ENCODE measurements around the gene OTUD5.

The OTUD5 gene

GRCh38 chrX:48911412-48912182 is 45.8 kb downstream of the OTUD5 start, which contains the start of gene SLC35A2:
TSS of gene SLC35A2 (minus strand) at chrX:48911646. CDS start at chrX:48911636, 10 bp downstream.
- DNase-seq (ENCODE audit: low spot score) = peak; percentile 20

DNA sequence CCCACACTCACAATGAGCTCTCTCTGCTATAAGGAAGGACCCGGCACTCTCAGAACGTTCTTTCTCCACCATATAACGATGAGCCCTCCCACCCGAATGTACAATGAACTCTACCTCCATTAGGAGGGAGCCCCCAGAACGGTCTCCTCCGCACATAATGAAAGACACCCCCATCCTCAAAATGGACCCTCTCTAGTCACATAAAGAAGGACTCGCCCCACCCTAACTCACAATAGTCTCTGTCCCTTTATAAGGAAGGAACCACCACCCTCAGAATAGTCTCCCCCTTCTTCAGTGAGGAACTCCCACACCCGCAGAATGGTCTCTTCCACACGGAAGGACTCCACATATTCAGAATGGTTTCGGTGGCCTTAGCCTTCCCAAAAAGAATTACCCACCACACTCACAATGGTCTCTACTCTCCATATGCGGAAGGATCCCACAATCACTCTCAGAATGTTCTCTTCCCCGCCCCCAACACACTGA is 46.4 kb downstream of the OTUD5 start:
- DNase-seq (ENCODE audit: low spot score) = no peak

DNA sequence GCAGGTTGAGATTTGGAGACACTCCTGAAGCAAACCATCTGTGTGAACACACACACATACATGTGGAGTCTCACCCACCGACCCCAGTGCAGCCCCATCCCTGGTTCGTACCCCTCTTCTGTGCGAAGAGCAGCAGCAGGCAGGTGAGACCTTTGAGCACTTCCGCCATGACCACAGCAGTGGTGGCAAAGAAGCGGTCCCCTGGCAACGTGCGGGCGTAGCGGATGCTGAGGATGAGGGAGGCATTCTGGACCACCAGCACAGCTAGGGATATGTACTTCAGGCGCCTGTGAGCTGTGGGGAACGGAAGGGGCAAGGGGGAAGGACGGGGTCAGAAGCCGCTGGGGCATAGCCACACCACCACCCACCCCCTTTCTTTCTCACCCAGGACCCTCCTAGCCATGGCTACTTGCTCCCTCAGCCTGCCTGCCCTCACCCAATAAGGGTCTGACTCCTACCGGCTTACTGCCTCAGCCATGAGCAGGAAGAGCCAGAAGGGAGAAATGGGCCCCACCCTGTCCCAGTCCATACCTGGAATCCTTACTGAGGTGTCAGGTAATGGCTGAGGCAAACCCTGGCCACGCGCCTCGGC is 47.6 kb downstream of the OTUD5 start:
- no peak for DNase-seq (ENCODE audit: low spot score)

DNA sequence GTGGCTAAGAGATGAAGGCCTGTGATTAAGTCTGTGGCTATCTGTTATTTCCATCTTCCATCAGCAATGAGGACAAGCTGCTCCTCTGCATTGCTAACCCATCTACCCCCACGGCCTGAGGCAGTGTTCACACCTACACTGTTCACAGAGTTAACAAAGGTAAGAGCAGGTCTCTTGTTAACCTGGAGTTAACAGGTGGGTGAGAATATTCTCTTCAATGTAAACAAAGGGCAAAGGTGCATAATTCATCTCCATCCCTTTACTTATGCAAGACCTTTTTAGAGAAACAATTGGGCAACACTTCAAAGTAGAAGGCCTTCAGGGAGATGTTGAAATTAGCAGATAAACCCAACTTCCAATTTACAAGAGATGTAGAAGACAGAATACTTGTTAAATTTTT is 48.8 kb downstream of the OTUD5 start:
- DNase-seq (ENCODE audit: low spot score) = no peak

DNA sequence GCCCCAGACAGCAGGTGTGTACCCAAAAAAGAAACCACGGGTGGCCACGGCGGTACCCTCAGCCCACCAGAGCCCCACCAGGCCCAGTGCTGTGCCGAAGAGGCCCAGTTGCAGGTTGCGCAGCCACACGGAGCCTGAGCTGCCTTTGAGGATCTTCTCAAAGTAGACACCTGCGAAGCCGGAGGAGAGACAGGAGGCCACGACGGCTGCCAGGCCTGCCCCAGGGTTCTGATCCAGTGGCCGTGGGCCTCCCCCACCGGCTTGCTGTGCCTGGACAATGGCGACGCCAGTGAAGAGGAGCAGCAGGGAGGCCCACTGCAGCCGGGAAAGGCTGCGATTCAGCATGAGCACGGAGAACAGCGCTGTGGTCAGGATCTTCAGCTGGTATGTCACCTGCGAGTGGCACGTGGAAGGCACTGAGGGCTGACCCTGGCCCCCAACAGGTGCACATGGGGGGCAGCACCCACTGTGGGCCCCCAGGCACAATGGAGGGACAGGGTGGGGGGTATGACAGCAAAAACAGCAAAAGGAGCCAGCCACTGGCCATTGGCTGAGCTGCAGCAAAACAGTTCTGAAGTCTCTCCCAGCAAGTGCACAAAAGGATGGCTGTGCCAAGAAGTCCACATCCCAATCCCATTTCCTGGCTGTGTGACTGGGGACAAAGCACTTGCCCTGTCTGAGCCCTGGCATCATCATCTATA is 52.2 kb downstream of the OTUD5 start:
- no peak for DNase-seq (ENCODE audit: low spot score)

DNA sequence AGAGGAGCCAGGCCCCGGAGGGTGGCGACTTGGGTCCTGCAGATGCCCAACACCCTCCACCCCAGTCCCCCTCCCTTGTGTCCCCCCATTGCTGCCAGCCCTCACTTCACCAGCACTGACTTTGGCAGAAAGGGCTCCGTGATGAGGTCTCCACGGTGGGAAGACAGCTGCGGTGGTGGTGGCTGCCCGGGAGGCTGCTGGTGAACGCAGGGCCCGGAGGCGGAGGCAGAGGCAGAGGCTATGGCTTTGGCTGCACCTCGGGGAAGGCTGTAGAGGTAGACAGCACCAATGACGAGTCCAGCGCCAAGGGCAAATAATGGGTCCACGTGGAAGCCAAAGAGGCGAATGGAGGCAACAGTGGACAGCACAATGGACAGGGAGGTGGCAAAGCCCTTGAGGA is 52.8 kb downstream of the OTUD5 start:
- no peak for DNase-seq (ENCODE audit: low spot score)

GRCh38 chrX:48904180-48904579 is 53.2 kb downstream of the OTUD5 start:
- no peak for DNase-seq (ENCODE audit: low spot score)

DNA sequence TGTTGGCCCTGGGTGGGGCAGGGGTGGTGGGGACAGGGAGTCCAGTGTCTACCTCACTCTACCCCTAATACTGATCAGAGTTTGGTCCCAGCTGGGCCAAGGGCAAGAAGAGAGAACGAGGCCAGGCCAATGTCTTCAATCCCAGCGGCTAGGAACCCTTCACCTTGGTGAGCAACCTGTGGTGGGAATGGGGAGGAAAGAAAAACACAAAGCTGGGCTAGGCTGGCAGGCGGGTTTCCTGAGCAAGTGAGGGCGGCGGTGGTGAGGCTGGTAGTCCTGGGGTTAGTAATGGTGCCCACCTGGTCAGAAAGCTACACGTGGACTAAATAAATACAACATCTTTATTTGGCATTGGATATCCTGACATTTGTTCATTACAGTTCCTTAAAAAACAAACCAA is 54.1 kb downstream of the OTUD5 start:
- DNase-seq (ENCODE audit: low spot score) = no peak

DNA sequence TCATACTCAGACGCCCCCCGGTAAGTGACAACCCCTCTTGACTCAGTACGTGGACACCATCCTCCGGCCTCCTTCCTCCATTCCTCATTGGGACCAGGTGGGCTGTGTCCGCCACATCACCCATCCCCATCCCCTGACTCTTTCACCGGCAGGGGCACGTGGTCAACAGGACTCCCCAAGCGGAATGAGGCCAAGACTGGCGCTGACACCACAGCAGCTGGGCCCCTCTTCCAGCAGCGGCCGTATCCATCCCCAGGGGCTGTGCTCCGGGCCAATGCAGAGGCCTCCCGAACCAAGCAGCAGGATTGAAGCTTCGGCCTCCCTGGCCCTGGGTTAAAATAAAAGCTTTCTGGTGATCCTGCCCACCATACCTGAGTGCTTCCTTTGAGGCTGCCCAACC is 54.6 kb downstream of the OTUD5 start:
- DNase-seq (ENCODE audit: low spot score) = no peak

- no peak for DNase-seq (ENCODE audit: low spot score)
These were observed 55.3 kb downstream of the OTUD5 start for GRCh38 chrX:48902135-48902534.

GRCh38 chrX:48901069-48901468 is 56.3 kb downstream of the OTUD5 start:
- no peak for DNase-seq (ENCODE audit: low spot score)

DNA sequence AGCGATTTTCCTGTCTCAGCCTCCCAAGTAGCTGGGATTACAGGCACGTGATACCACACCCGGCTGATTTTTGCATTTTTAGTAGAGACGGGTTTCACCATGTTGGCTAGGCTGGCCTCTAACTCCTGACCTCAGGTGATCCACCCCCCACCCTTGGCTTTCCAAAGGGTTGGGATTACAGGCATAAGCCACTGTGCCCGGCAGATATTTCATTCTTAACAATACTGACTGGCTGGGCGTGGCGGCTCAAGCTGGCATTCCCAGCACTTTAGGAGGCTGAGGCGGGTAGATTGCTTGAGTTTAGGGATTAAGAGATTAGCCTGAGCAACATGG is 58.4 kb downstream of the OTUD5 start:
- no peak for DNase-seq (ENCODE audit: low spot score)

- DNase-seq (ENCODE audit: low spot score) = peak; percentile 72
These were observed 59.6 kb downstream of the OTUD5 start, which contains the start of the genes PQBP1 and TIMM17B for GRCh38 chrX:48897625-48898306. TSS of gene PQBP1 (plus strand) at chrX:48897930. CDS start at chrX:48898510, 580 bp downstream. TSS of gene TIMM17B (minus strand) at chrX:48897768. CDS start at chrX:48897749, 19 bp downstream.

DNA sequence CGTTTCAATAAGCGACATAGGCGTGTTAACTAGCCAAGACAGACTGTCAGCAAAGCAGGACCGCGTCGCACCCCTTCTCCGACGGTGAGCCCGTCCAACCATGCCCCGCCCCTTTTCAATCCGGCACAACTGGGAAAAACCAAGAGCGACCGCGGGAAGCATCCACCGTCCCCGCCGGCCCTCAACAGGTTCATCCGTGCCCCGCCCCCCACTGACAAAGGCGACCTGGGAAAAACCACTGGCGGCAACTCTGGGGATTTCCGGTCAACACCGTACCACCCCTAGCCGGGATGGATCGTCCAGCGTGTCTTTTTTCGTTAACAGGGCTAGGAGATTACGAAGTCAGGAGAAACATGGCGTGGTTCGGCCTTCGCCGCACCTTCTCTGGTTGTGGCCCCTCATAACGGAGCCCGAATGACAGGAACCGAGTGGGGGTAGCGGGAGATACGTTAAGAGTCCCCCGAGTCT is 60.2 kb downstream of the OTUD5 start:
- peak; percentile 49 for DNase-seq (ENCODE audit: low spot score)

- no peak for DNase-seq (ENCODE audit: low spot score)
These were observed 60.8 kb downstream of the OTUD5 start for GRCh38 chrX:48896611-48897011.

DNA sequence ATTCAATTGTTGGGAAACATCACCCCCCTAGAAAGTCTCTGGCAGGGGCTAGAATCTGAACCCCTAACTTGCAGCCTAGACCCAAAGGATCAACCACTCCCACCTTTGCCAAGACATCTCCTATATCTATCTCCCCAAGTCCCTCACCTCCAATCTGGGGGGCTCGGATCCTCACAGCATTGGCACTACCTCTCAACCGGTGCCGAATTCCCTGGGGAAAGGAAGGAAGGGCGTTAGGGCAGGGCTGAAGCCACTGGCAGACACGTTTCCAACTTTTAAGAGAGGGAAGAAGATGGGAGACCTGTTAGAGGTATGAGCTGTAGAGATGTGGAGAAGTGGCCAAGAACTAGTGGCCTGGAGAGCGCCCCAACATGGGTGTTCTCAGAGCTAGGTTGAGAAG is 62.5 kb downstream of the OTUD5 start:
- no peak for DNase-seq (ENCODE audit: low spot score)

- DNase-seq (ENCODE audit: low spot score) = no peak
These were observed 63.7 kb downstream of the OTUD5 start for GRCh38 chrX:48893556-48894348.

DNA sequence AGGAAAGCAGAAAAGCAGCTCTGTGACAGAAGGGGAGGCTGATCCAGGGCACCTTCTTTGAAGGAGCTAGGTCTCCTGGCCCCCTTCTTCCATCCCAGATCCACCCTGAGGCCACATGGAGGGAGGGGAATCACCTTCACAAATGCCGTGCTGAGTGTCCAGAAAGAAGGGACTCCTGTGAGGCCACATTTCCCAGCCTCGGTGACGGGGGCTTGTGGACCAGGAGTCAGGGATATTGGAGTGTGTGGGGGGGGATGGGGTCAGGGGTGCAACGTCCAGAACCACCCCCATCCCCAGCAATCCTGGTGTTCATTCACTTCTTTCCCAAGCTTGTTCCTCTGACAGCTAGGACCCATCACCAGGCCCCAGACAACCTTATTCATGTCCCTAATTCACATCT is 64.5 kb downstream of the OTUD5 start:
- no peak for DNase-seq (ENCODE audit: low spot score)

DNA sequence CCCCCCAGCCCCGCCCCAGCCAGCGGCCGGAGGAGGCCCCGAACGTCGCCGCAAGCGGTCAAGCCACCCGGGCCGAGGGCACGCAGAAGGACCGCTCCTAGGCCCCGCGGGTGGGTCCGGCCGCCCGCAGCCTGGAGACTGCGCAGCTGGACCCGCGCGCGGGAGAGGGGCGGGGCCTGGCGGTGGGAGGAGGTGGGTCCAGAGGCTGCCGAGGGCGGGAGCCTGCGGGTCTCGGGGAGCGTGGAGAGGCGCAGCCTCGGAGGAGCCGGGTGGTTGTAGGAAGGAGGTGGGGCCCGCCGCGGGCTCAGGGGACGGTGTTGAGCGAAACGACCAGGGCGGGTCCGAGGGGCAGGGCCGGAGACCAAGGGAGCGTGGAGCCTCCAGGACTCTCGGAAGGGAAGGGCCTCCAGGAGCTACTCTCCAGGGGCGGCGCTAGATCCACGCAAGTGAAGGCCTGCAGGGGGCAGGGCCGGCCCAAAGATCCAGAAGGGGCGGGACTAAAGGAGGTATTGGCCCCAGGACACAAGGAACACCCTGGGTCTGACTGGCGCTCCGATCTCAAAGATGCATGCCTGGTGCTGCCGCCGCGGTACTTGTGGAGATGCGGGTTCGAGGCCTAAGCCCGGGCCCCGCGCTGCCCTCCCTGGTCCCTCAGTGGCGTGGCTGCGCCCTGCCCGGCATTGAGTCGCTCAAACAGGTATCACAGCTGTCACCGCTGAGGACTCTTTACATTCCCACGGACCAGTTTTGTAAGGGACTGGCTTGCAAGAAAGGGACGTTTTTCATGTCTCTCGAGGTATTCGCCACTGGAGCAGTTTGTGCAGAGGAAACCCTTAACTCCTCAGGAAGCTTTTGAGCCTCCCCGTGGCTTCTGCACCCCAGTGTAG is 65.8 kb downstream of the OTUD5 start:
- DNase-seq (ENCODE audit: low spot score) = peak; percentile 33

DNA sequence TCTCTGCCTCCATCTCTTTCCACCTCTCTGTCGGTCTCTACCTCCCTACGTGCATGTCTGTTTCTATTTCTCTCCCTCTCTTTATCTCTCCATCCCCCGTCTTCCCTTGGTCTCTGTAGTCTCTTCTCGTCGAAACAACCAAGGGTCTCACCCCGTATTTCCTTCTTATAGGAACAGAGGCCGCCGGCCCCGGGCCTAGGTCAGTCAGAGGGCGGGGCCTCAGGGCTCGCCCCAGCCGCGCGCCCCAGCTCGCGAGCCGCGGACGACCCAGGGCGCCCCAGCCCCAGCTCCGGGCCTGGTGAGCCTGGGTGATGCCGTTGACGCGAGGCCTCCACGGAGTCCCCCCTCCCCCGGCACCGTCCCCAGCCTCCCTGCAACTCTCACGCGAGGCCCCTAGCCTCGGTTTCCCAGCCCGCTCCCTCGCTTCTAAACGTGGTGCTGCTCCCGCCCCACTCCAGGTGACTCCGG is 66.4 kb downstream of the OTUD5 start:
- DNase-seq (ENCODE audit: low spot score) = no peak

Measured in kidney capillary endothelial cell (primary cell).